H1 (cell line): ENCODE data around the gene SH3PXD2A. TPM values are rescaled to one million over a fixed set of nuclear protein-coding genes. Genes with fewer than 3 reads are reported as not detected.

Source experiments
- CTCF ChIA-PET: fragments of 300-600 bp; sonication (Branson Sonifier 250); formaldehyde crosslinking; loops from one replicate; lab custom pipeline; 2021; ENCODE audit not compliant: partially characterized antibody; lab: Charles Lee
- POLR2A ChIA-PET: fragments of 300-600 bp; sonication (Branson Sonifier 250); formaldehyde crosslinking; loops from one replicate; lab custom pipeline; 2021; ENCODE audit warnings: inconsistent platforms; ENCODE audit not compliant: partially characterized antibody; lab: Charles Lee
- DNase-seq, 2 experiments: peaks; one replicate each; pipeline versions ENCODE4 v3.0.0 to v3.0.0-alpha.2; 2010 to 2022; ENCODE audit warnings: low spot score in 2 of 2, low read depth in 1 of 2, mixed read lengths in 1 of 2
- FAIRE-seq: peaks from 2 replicates; lab custom pipeline; 2011; peaks lifted over from hg19 to GRCh38; lab: Jason Lieb, UNC
- H2AFZ ChIP-seq: 2 replicates; pipeline ENCODE4 v1.8.1; 2012; ENCODE audit warnings: low read length, inconsistent platforms
- H2AK5ac ChIP-seq: 2 replicates; pipeline ENCODE4 v1.6.1; 2013; ENCODE audit warnings: low read depth, low read length
- H2BK120ac ChIP-seq: replicated peaks from 2 replicates; pipeline ENCODE3; 2013; ENCODE audit warnings: low read depth, low read length, inconsistent platforms
- H2BK12ac ChIP-seq: 2 replicates; pipeline ENCODE4 v1.6.1; 2013; ENCODE audit warnings: low read depth, low read length
- H2BK15ac ChIP-seq: 2 replicates; pipeline ENCODE4 v1.6.1; 2013; ENCODE audit warnings: low read length
- H2BK20ac ChIP-seq: 2 replicates; pipeline ENCODE4 v1.6.1; 2013; ENCODE audit warnings: low read length
- H2BK5ac ChIP-seq: 2 replicates; pipeline ENCODE4 v1.6.1; 2013; ENCODE audit warnings: low read depth, low read length
- H3K14ac ChIP-seq: 2 replicates; pipeline ENCODE4 v1.6.1; 2013; ENCODE audit warnings: inconsistent platforms; ENCODE audit not compliant: insufficient read length
- H3K18ac ChIP-seq: 2 replicates; pipeline ENCODE4 v1.6.1; 2013; ENCODE audit warnings: low read length; ENCODE audit errors: extremely low read depth
- H3K23ac ChIP-seq: 2 replicates; pipeline ENCODE4 v1.6.1; 2013; ENCODE audit warnings: inconsistent platforms; ENCODE audit not compliant: insufficient read length
- H3K23me2 ChIP-seq: 2 replicates; pipeline ENCODE4 v1.6.1; 2013; ENCODE audit warnings: low read depth, low read length
- H3K27ac ChIP-seq: 2 replicates; pipeline ENCODE4 v1.6.1; 2011; ENCODE audit warnings: low read depth, low read length, inconsistent platforms
- H3K27me3 ChIP-seq, 4 experiments: replicated peaks in 1 of 4; 1 replicate in 1 of 4; 2 replicates in 3 of 4; pipeline versions ENCODE4 v1.6.1 to v1.8.1; 2011 to 2013; ENCODE audit warnings: low read length in 3 of 4, mild to moderate bottlenecking in 3 of 4, inconsistent platforms in 2 of 4, mixed read lengths in 2 of 4, moderate library complexity in 1 of 4; ENCODE audit not compliant: control insufficient read depth in 3 of 4, insufficient read depth in 3 of 4; ENCODE audit errors: extremely low read depth in 1 of 4
- H3K36me3 ChIP-seq, 4 experiments: 2 replicates each; pipeline versions ENCODE4 v1.6.1 to v1.8.1; 2011 to 2013; ENCODE audit warnings: mild to moderate bottlenecking in 4 of 4, low read length in 3 of 4, moderate library complexity in 2 of 4, control low read depth in 1 of 4, inconsistent platforms in 1 of 4; ENCODE audit not compliant: insufficient read depth in 4 of 4, control insufficient read depth in 2 of 4
- H3K4ac ChIP-seq: replicated peaks from 2 replicates; pipeline ENCODE3; 2013; ENCODE audit warnings: low read length, low read depth, mixed read lengths, inconsistent platforms; ENCODE audit not compliant: insufficient read length
- H3K4me1 ChIP-seq, 4 experiments: replicated peaks in 1 of 4; 1 replicate in 1 of 4; 2 replicates in 3 of 4; pipeline versions ENCODE4 v1.6.1 to v1.8.1; 2011 to 2013; ENCODE audit warnings: low read length in 3 of 4, inconsistent platforms in 2 of 4, mixed read lengths in 1 of 4; ENCODE audit not compliant: insufficient read depth in 4 of 4, control insufficient read depth in 3 of 4
- H3K4me2 ChIP-seq, 2 experiments: 2 replicates each; pipeline versions ENCODE4 v1.6.1 to v1.8.1; 2011 to 2013; ENCODE audit warnings: low read depth in 2 of 2, low read length in 2 of 2, control low read depth in 1 of 2, inconsistent platforms in 1 of 2, mild to moderate bottlenecking in 1 of 2; ENCODE audit not compliant: insufficient read depth in 1 of 2
- H3K4me3 ChIP-seq, 4 experiments: fragments of 200-600, 300-600 bp in 1 of 4; sonication (generic), shearing (Covaris generic), sonication (Bioruptor Twin) in 1 of 4; 2 replicates each; pipeline versions ENCODE4 v1.5.1 to v1.8.1; 2011 to 2016; ENCODE audit warnings: low read length in 4 of 4, low read depth in 3 of 4, control low read depth in 2 of 4, inconsistent platforms in 2 of 4, mild to moderate bottlenecking in 2 of 4, mixed read lengths in 1 of 4, moderate library complexity in 1 of 4; ENCODE audit not compliant: insufficient read depth in 2 of 4; ENCODE audit errors: extremely low read depth in 1 of 4
- H3K56ac ChIP-seq: replicated peaks from 2 replicates; pipeline ENCODE3; 2013; ENCODE audit warnings: low read depth, mild to moderate bottlenecking, mixed read lengths, low read length, inconsistent platforms; ENCODE audit not compliant: insufficient read length
- H3K79me1 ChIP-seq: 2 replicates; pipeline ENCODE4 v1.6.1; 2013; ENCODE audit warnings: low read depth, low read length, control low read depth
- H3K79me2 ChIP-seq, 2 experiments: 2 replicates each; pipeline versions ENCODE4 v1.6.1 to v1.8.1; 2012 to 2013; ENCODE audit warnings: low read length in 2 of 2, mild to moderate bottlenecking in 2 of 2, inconsistent platforms in 1 of 2; ENCODE audit not compliant: insufficient read depth in 2 of 2, control insufficient read depth in 1 of 2
- H3K9ac ChIP-seq, 4 experiments: replicated peaks in 1 of 4; 1 replicate in 1 of 4; 2 replicates in 3 of 4; pipeline versions ENCODE4 v1.6.1 to v1.8.1; 2011 to 2013; ENCODE audit warnings: low read depth in 3 of 4, low read length in 3 of 4, control low read depth in 2 of 4, mild to moderate bottlenecking in 2 of 4, moderate library complexity in 2 of 4, inconsistent platforms in 1 of 4; ENCODE audit errors: extremely low read depth in 1 of 4
- H3K9me3 ChIP-seq, 2 experiments: 2 replicates each; pipeline versions ENCODE4 v1.6.1 to v1.8.1; 2012 to 2013; ENCODE audit warnings: mild to moderate bottlenecking in 2 of 2, moderate library complexity in 2 of 2, control low read depth in 1 of 2, inconsistent platforms in 1 of 2, low read depth in 1 of 2, low read length in 1 of 2, mixed read lengths in 1 of 2; ENCODE audit not compliant: insufficient read depth in 2 of 2
- H4K20me1 ChIP-seq, 2 experiments: replicated peaks in 1 of 2; 2 replicates each; pipeline versions ENCODE3 to v1.8.1; 2011 to 2013; ENCODE audit warnings: inconsistent platforms in 2 of 2, low read length in 2 of 2, mild to moderate bottlenecking in 1 of 2; ENCODE audit not compliant: insufficient read depth in 2 of 2, control insufficient read depth in 1 of 2
- H4K5ac ChIP-seq: 2 replicates; pipeline ENCODE4 v1.6.1; 2013; ENCODE audit warnings: low read length, low read depth, mixed read lengths, inconsistent platforms; ENCODE audit not compliant: insufficient read length
- H4K8ac ChIP-seq: 2 replicates; pipeline ENCODE4 v1.8.0; 2013; ENCODE audit warnings: mild to moderate bottlenecking, moderate library complexity, low read length, inconsistent platforms; ENCODE audit not compliant: insufficient read depth; ENCODE audit errors: extremely low read depth
- H4K91ac ChIP-seq: replicated peaks from 2 replicates; pipeline ENCODE3; 2013; ENCODE audit warnings: low read length, mixed read lengths, inconsistent platforms; ENCODE audit not compliant: insufficient read length
- BCL11A ChIP-seq, 2 experiments: IDR thresholded peaks; one replicate each; pipeline ENCODE4 v1.6.1; 2011; ENCODE audit warnings: low read depth in 2 of 2, low read length in 2 of 2, mild to moderate bottlenecking in 2 of 2
- HDAC6 ChIP-seq: IDR thresholded peaks from one replicate; pipeline ENCODE4 v1.7.1; 2012; ENCODE audit warnings: low read depth, mild to moderate bottlenecking, inconsistent platforms, low read length, moderate library complexity
- JUN ChIP-seq: IDR thresholded peaks from 2 replicates; pipeline ENCODE4 v1.6.1; 2011; ENCODE audit warnings: low read depth, mild to moderate bottlenecking, improper control_type of control experiment, low read length
- TCF12 ChIP-seq: IDR thresholded peaks from 2 replicates; pipeline ENCODE4 v1.6.1; 2011; ENCODE audit warnings: low read depth, mild to moderate bottlenecking, low read length
- WGBS, 2 experiments: shearing (Covaris generic) in 1 of 2; methylation state at CpG; one replicate each; pipeline versions ENCODE4 v1.1.6 to v1.1.7; 2013 to 2015; ENCODE audit warnings: low lambda C conversion rate in 2 of 2, mixed read lengths in 2 of 2, inconsistent platforms in 1 of 2, low coverage in 1 of 2, missing lambda C conversion rate in 1 of 2; ENCODE audit not compliant: insufficient replicate concordance in 2 of 2, insufficient coverage in 1 of 2, insufficient read length in 1 of 2; ENCODE audit errors: extremely low coverage in 1 of 2, missing lambda C conversion rate in 1 of 2; 5-methylcytosine and 5-hydroxymethylcytosine counted together
- polyA plus RNA-seq, 7 experiments: library from polyadenylated mRNA; depleted of rRNA in 3 of 7; stranded (reverse) in 5 of 7; unstranded in 2 of 7; fragments of >200 nt in 5 of 7; fragments of 200-250 nt in 2 of 7; gene quantifications; 1 replicate in 5 of 7; 2 replicates in 1 of 7; 4 replicates in 1 of 7; pipeline versions ENCODE4 v1.2.1 to v1.2.3, GENCODE V29; 2011 to 2013; ENCODE audit warnings: missing spikeins in 2 of 7, mixed read lengths in 2 of 7
- total RNA-seq: library from RNA; stranded (reverse); fragmentation: NEBNext Ultra II Directional; extraction: Animal tissue kit (Norgen Biotek cat#: 25700); gene quantifications from 2 replicates; pipeline ENCODE4 v1.2.1, GENCODE V29; 2021

Gene SH3PXD2A
- total and polyA plus RNA-seq, 2 of the 8 experiments (the other 6 are each of a cell fraction or from before 2014, with no cell fraction given): 5.4 to 16.3 TPM

DNA sequence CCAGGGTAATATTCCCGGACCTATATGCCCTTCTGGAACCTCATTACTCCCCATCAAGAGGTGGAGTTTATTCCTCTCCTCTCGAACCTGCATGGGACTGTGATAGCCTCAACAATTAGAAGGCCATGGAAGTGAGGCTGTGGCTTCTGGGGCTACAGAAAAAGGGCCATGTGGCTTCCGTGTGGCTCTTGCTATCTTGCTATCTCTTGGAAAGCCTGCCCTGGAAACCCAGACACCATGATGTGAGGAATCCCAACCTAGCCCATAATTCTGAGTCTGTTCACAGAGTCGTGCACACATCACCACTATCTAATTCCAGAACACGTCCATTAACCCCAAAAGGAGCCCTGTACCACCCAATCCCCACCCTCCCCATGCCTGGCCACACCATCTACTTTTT is 20.8 kb upstream of the SH3PXD2A start:
- no peak overlapping the region for H3K18ac ChIP-seq
- no peak overlapping the region for H3K23ac ChIP-seq
- TF ChIP-seq JUN: no peak
- TF ChIP-seq TCF12: no peak
- TF ChIP-seq BCL11A (IDR thresholded peaks at IDR 0.05; ENCODE audit: low read depth in 2 of 2, low read length in 2 of 2): no peak
- TF ChIP-seq HDAC6: no peak
- TF ChIP-seq, all 59 proteins: peak for 0
- H3K27me3 ChIP-seq: no peaks in the 10 kb centered on the region
- H4K91ac ChIP-seq: no peak overlapping the region
- no peak overlapping the region for H3K56ac ChIP-seq
- no peaks in the 10 kb centered on the region for H3K79me1 ChIP-seq
- no peak overlapping the region for H2BK20ac ChIP-seq
- ChIA-PET CTCF (interaction anchor here (1.1 to 10.0 kb wide), 5 partner anchors 10 to 176 kb away, joined by 4 to 75 read pairs (median 11); no protein-coding TSS in a partner anchor), POLR2A (no interaction called here)
- no peak overlapping the region for H4K8ac ChIP-seq
- H4K5ac ChIP-seq: no peak overlapping the region
- no peaks in the 10 kb centered on the region for H3K36me3 ChIP-seq
- H2BK5ac ChIP-seq: no peak overlapping the region
- no peak overlapping the region for H3K4me2 ChIP-seq
- H2AK5ac ChIP-seq: no peak overlapping the region
- FAIRE-seq (no peak), DNase-seq (no peak)
- no peaks in the 10 kb centered on the region for H4K20me1 ChIP-seq
- no peak overlapping the region for H2BK12ac ChIP-seq
- H3K4me1 ChIP-seq: no peaks in the 10 kb centered on the region
- H3K4ac ChIP-seq: no peak overlapping the region
- no peak overlapping the region for H3K27ac ChIP-seq
- no peak overlapping the region for H3K9ac ChIP-seq
- 84% methylated on average over 5 of the region's 5 CpGs; no CpG with 5 or more reads in 1 of the 2 experiments for WGBS, 2 experiments
- no peak overlapping the region for H2BK15ac ChIP-seq
- no peak overlapping the region for H2BK120ac ChIP-seq
- H3K14ac ChIP-seq: no peak overlapping the region
- H3K4me3 ChIP-seq: no peak overlapping the region
- no peaks in the 10 kb centered on the region for H3K9me3 ChIP-seq
- H3K79me2 ChIP-seq: no peaks in the 10 kb centered on the region
- no peaks in the 10 kb centered on the region for H3K23me2 ChIP-seq
- no peak overlapping the region for H2AFZ ChIP-seq
